Right atrium auricular region (tissue), 2 donors: ENCODE results near the gene CORO7. TPM values are rescaled to one million over a fixed set of nuclear protein-coding genes. Genes with fewer than 3 reads are reported as not detected.

Experiments used
- DNase-seq: peaks from one replicate; pipeline ENCODE4 v3.0.0-alpha.2; 2019; ENCODE audit warnings: low spot score
- H3K27ac ChIP-seq, 2 donors: fragments of 200-600 bp; sonication (generic); 1 replicate in 1 of 2; 2 replicates in 1 of 2; pipeline ENCODE4 v1.5.1; 2016 to 2019
- H3K27me3 ChIP-seq, 2 donors: fragments of 200-600 bp; sonication (generic); one replicate each; pipeline versions ENCODE4 v1.5.1 to v1.6.0; 2017 to 2019
- H3K36me3 ChIP-seq: fragments of 200-600 bp; sonication (generic); one replicate; pipeline ENCODE4 v1.5.1; 2016
- H3K4me1 ChIP-seq, 2 donors: fragments of 200-600 bp; sonication (generic); one replicate each; pipeline versions ENCODE4 v1.5.1 to v1.6.0; 2017 to 2019
- H3K4me3 ChIP-seq, 2 donors: fragments of 200-600 bp; sonication (generic); 1 replicate in 1 of 2; 2 replicates in 1 of 2; pipeline ENCODE4 v1.5.1; 2017 to 2019; ENCODE audit warnings: mild to moderate bottlenecking in 1 of 2, moderate library complexity in 1 of 2
- H3K9me3 ChIP-seq, 2 donors: fragments of 200-600 bp; sonication (generic); one replicate each; pipeline ENCODE4 v1.5.1; 2019
- total RNA-seq, 2 donors: library from RNA; depleted of rRNA; stranded (reverse); fragments of >200 nt; gene quantifications; one replicate each; pipeline ENCODE4 v1.1.0, GENCODE V29; 2016
- TF ChIP-seq, protein P1 (sequence below), 2 donors: fragments of 200-600 bp; sonication (generic); IDR thresholded peaks; one replicate each; pipeline ENCODE4 v1.5.1; 2019; ENCODE audit warnings: antibody characterized with exemption in 2 of 2

Gene CORO7
- total RNA-seq, 2 donors from 2014 or later, result 10.3 TPM

DNA sequence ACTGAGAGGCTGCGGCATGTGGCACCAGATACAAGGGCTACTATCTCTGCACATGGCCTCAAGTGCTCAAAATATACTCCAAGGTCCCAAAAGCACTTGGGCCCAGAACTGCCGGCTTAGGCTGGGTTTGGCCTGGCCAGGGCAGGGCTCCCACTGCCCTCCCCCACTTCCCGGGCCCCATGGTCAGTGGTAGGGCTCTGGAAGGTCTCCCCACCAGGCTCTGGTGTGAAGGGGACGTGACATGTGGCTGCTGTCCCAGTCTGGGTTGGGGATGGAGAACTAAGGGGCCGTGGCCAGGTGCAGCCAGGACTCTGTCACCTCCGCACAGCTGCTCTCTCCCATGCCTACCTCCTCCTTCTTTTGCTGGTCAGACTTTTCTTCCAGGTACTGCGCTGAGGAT lies 59.6 kb downstream of the CORO7 start:
- Histone ChIP-seq H3K4me3 (no peak overlapping the region), H3K27me3 (no peaks in the 10 kb centered on the region), H3K27ac (no peak overlapping the region), H3K4me1 (peaks cover 0 to 4% of the 10 kb centered on the region in 2 donors), H3K9me3 (no peaks in the 10 kb centered on the region), H3K36me3 (peaks cover 5% of the 10 kb centered on the region)
- TF ChIP-seq, protein P1, sequence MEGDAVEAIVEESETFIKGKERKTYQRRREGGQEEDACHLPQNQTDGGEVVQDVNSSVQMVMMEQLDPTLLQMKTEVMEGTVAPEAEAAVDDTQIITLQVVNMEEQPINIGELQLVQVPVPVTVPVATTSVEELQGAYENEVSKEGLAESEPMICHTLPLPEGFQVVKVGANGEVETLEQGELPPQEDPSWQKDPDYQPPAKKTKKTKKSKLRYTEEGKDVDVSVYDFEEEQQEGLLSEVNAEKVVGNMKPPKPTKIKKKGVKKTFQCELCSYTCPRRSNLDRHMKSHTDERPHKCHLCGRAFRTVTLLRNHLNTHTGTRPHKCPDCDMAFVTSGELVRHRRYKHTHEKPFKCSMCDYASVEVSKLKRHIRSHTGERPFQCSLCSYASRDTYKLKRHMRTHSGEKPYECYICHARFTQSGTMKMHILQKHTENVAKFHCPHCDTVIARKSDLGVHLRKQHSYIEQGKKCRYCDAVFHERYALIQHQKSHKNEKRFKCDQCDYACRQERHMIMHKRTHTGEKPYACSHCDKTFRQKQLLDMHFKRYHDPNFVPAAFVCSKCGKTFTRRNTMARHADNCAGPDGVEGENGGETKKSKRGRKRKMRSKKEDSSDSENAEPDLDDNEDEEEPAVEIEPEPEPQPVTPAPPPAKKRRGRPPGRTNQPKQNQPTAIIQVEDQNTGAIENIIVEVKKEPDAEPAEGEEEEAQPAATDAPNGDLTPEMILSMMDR (IDR thresholded peaks at IDR 0.05), result no peak
- DNase-seq, result no peak

DNA sequence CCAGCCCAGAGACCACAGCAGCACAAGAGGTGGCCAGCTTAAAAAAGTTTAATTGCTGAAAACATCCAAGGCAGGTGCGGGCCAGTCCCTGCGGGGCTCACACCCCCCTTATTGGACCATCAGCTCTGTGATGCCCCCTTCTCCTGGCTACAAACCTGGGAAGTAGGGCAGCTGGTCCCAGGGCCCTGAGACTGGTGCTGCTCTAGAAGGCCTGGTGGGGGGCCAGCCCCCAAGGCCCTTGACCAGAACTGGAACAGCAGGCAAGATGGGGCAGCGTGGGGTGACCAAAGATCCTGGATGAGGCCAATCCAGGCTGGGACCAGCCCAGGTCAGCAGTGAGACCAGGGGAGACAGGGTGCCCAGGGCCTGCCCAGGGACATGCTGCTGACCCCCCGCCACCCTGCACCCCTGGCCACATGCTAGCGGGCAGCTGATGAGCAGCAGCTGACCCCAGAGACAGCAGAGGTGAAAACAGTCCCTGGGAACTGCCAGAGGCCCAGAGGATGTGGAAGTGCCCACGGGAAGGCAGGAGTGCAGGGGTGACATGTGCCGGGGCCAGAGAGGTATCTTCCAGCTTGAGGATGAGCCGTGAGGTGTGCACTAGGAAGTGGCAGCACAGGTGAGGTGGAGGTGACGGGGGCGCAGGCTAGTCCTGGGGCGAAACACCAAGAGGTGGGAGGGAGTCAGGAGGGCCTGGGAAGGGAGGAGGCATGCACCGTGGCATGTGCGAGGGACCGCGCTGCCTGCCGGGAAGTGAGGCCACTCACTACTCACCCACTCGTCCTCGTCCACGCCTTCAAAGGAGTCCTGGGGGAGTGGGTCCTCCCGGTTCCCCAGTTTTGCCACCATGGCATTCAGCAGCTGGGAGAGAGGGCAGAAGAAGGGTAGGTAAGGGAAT lies 61.6 kb downstream of the CORO7 start:
- Histone ChIP-seq H3K9me3 (no peaks in the 10 kb centered on the region), H3K4me1 (peaks cover 0 to 14% of the 10 kb centered on the region in 2 donors), H3K4me3 (no peak overlapping the region), H3K27ac (no peak overlapping the region), H3K36me3 (no peaks in the 10 kb centered on the region), H3K27me3 (no peaks in the 10 kb centered on the region)
- TF ChIP-seq, protein P1 (IDR thresholded peaks at IDR 0.05), result no peak
- no peak for DNase-seq

DNA sequence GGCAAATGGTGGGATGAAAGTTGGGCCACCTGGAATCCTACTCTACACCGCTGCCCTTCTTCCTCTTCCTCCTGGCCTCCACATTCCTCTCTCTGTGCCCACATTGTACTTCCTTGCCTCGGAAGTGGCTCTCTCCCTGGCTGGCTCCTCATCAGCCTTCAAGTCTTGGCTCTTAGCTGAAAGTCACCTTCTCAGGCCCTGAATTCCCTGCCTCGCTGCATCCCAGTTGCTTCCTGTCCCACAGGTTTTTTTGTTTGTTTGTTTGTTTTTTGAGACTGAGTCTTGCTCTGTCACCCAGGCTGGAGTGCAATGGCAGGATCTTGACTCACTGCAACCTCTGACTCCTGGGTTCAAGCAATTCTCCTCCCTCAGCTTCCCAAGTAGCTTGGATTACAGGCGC lies 62.7 kb downstream of the CORO7 start:
- no peaks in the 10 kb centered on the region for H3K9me3 ChIP-seq
- no peak overlapping the region for H3K27ac ChIP-seq
- no peaks in the 10 kb centered on the region for H3K27me3 ChIP-seq
- no peaks in the 10 kb centered on the region for H3K36me3 ChIP-seq
- DNase-seq, result no peak
- H3K4me3 ChIP-seq, result no peak overlapping the region
- H3K4me1 ChIP-seq, result peaks cover 0 to 14% of the 10 kb centered on the region in 2 donors
- TF ChIP-seq, protein P1 (IDR thresholded peaks at IDR 0.05), result no peak

DNA sequence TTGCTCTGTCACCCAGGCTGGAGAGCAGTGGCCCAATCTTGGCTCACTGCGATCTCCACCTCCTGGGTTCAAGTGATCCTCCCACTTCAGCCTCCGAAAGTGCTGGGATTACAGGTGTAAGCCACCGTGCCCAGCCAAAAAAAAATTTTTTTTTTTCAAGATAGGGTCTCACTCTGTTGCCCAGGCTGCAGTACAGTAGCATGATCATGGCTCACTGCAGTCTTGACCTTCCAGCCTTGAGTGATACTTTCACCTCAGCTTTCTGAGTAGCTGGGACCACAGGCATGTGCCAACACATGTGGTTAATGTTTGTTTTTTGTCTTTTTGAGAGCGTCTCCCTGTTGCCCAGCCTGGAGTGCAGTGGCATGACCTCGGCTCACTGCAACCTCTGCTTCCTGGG lies 63.6 kb downstream of the CORO7 start:
- Histone ChIP-seq H3K9me3 (no peaks in the 10 kb centered on the region), H3K27me3 (no peaks in the 10 kb centered on the region), H3K27ac (no peak overlapping the region), H3K4me3 (no peak overlapping the region), H3K36me3 (no peaks in the 10 kb centered on the region), H3K4me1 (peaks cover 0 to 22% of the 10 kb centered on the region in 2 donors)
- TF ChIP-seq, protein P1 (IDR thresholded peaks at IDR 0.05), result no peak
- DNase-seq, result no peak

DNA sequence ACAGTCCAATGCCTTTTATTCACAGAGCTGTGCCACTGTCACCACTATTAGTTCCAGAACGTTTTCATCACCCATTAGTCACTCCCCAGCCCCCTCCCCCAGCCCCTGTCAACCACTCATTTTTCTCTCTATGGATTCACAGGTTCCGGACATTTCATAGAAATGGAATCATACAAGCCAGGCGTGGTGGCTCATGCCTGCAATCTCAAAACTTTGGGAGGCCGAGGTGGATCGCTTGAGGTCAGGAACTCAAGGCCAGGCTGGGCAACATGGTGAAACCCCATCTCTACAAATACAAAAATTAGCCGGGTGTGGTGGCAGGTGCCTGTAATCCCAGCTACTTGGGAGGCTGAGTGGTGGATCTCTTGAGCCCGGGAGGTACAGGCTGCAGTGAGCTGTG lies 64.5 kb downstream of the CORO7 start:
- Histone ChIP-seq H3K4me3 (no peak overlapping the region), H3K27ac (no peak overlapping the region), H3K9me3 (no peaks in the 10 kb centered on the region), H3K4me1 (peaks cover 0 to 29% of the 10 kb centered on the region in 2 donors), H3K36me3 (no peaks in the 10 kb centered on the region), H3K27me3 (no peaks in the 10 kb centered on the region)
- TF ChIP-seq, protein P1 (IDR thresholded peaks at IDR 0.05), result no peak
- no peak for DNase-seq
